Epithelial cell of esophagus (primary cell): ENCODE results near the gene ITIH3.

Experiments
- DNase-seq: peaks from one replicate; pipeline ENCODE4 v3.0.0; 2010; ENCODE audit warnings: low read depth
- H3K4me3 ChIP-seq: 2 replicates; pipeline ENCODE4 v1.5.1; 2011; ENCODE audit warnings: mild to moderate bottlenecking, low read length, control low read depth
- CTCF ChIP-seq: IDR thresholded peaks from 2 replicates; pipeline ENCODE4 v1.5.1; 2011; ENCODE audit warnings: low read depth, mild to moderate bottlenecking, low read length, control low read depth, inconsistent platforms; ENCODE audit not compliant: insufficient read depth; ENCODE audit errors: missing control alignments

The ITIH3 gene

GRCh38 chr3:52817221-52817620, 22.6 kb downstream of the ITIH3 start:
- DNase-seq: no peak
- H3K4me3 ChIP-seq: no peak overlapping the region
- no peak for TF ChIP-seq CTCF

- TF ChIP-seq CTCF: no peak
- H3K4me3 ChIP-seq: no peak overlapping the region
- DNase-seq: no peak
Observed at GRCh38 chr3:52817860-52818259, 23.3 kb downstream of the ITIH3 start.

- DNase-seq: no peak
- TF ChIP-seq CTCF: no peak
- H3K4me3 ChIP-seq: no peak overlapping the region
Observed at GRCh38 chr3:52819936-52820335, 25.3 kb downstream of the ITIH3 start.

- no peak overlapping the region for H3K4me3 ChIP-seq
- DNase-seq: peak; percentile 49
- peak; percentile 70 for TF ChIP-seq CTCF
Observed at GRCh38 chr3:52820736-52821135, 26.1 kb downstream of the ITIH3 start.

GRCh38 chr3:52822363-52822762, 27.8 kb downstream of the ITIH3 start:
- no peak overlapping the region for H3K4me3 ChIP-seq
- no peak for DNase-seq
- no peak for TF ChIP-seq CTCF

GRCh38 chr3:52824037-52824436, 29.4 kb downstream of the ITIH3 start:
- no peak for TF ChIP-seq CTCF

GRCh38 chr3:52827441-52827840, 32.8 kb downstream of the ITIH3 start:
- no peak overlapping the region for H3K4me3 ChIP-seq
- DNase-seq: peak; percentile 48
- TF ChIP-seq CTCF: no peak

More at GRCh38 chr3:52824037-52824436, 29.4 kb downstream of the ITIH3 start:
- no peak for DNase-seq
- H3K4me3 ChIP-seq: no peak overlapping the region
